Neural cell (in vitro differentiated cells): ENCODE data around the gene MCCD1. TPM values are rescaled to one million over a fixed set of nuclear protein-coding genes. Genes with fewer than 3 reads are reported as not detected.

ENCODE experiments used
- H2AFZ ChIP-seq: fragments of 200-600, 300-800 bp; sonication (generic), shearing (Covaris generic); 2 replicates; pipeline ENCODE4 v1.6.0; 2014; ENCODE audit warnings: low read depth, mild to moderate bottlenecking, antibody characterized with exemption, low read length, moderate library complexity
- H3F3A ChIP-seq: fragments of 200-600 bp; shearing (Covaris generic); 2 replicates; pipeline ENCODE4 v1.6.1; 2016; ENCODE audit warnings: mild to moderate bottlenecking, moderate library complexity, mixed read lengths, antibody characterized with exemption, low read length; ENCODE audit not compliant: insufficient read depth, poor library complexity, severe bottlenecking
- H3K27ac ChIP-seq: fragments of 200-600, 300-800 bp; sonication (generic), shearing (Covaris generic); 2 replicates; pipeline ENCODE4 v1.5.1; 2014; ENCODE audit warnings: mild to moderate bottlenecking, low read length, moderate library complexity
- H3K27me3 ChIP-seq: fragments of 300-800, 200-600 bp; sonication (generic), shearing (Covaris generic); 2 replicates; pipeline ENCODE4 v1.6.0; 2014; ENCODE audit warnings: mild to moderate bottlenecking, low read depth, low read length, moderate library complexity; ENCODE audit not compliant: insufficient read depth
- H3K36me3 ChIP-seq: fragments of 300-800, 200-600 bp; sonication (generic), shearing (Covaris generic); 2 replicates; pipeline ENCODE4 v1.5.1; 2014; ENCODE audit warnings: mild to moderate bottlenecking, antibody characterized with exemption, low read length, moderate library complexity; ENCODE audit not compliant: insufficient read depth
- H3K4me2 ChIP-seq: fragments of 300-800, 200-600 bp; sonication (generic), shearing (Covaris generic); 2 replicates; pipeline ENCODE4 v1.6.0; 2014; ENCODE audit warnings: mild to moderate bottlenecking, low read length
- H3K4me3 ChIP-seq: fragments of 300-800, 200-600 bp; sonication (generic), shearing (Covaris generic); 2 replicates; pipeline ENCODE4 v1.5.1; 2014; ENCODE audit warnings: mild to moderate bottlenecking, low read length, moderate library complexity
- H3K79me2 ChIP-seq: fragments of 200-600 bp; shearing (Covaris generic); replicated peaks from 2 replicates; pipeline ENCODE4 v1.6.0; 2014; ENCODE audit warnings: mild to moderate bottlenecking, low read length, moderate library complexity; ENCODE audit not compliant: insufficient read depth
- H3K9ac ChIP-seq: fragments of 300-800, 200-600 bp; sonication (generic), shearing (Covaris generic); 2 replicates; pipeline ENCODE4 v1.6.1; 2016; ENCODE audit warnings: mild to moderate bottlenecking, low read length, mixed read lengths
- H3K9me2 ChIP-seq: fragments of 200-600 bp; shearing (Covaris generic); 2 replicates; pipeline ENCODE4 v1.6.1; 2016; ENCODE audit warnings: mild to moderate bottlenecking, low read length, mixed read lengths; ENCODE audit not compliant: insufficient read depth
- H3K9me3 ChIP-seq: fragments of 200-600, 300-800 bp; sonication (generic), shearing (Covaris generic); 2 replicates; pipeline ENCODE4 v1.6.1; 2016; ENCODE audit warnings: mild to moderate bottlenecking, mixed run types, low read length, moderate library complexity, mixed read lengths
- H4K20me1 ChIP-seq: fragments of 200-600 bp; shearing (Covaris generic); 2 replicates; pipeline ENCODE4 v1.6.1; 2016; ENCODE audit warnings: mild to moderate bottlenecking, mixed run types; ENCODE audit not compliant: insufficient read depth
- EP300 ChIP-seq: fragments of 450-650 bp; conservative IDR thresholded peaks from 2 replicates; pipeline ENCODE4 v1.6.1; 2014; ENCODE audit warnings: antibody characterized with exemption, mild to moderate bottlenecking, moderate library complexity; ENCODE audit not compliant: poor library complexity, severe bottlenecking
- EZH2 ChIP-seq: fragments of 200-600, 300-800 bp; shearing (Covaris generic), sonication (generic); IDR thresholded peaks from 2 replicates; pipeline ENCODE4 v1.6.1; 2014; ENCODE audit warnings: antibody characterized with exemption, low read length, borderline replicate concordance, mild to moderate bottlenecking; ENCODE audit not compliant: insufficient read depth, poor library complexity, severe bottlenecking
- MXI1 ChIP-seq: fragments of 450-650 bp; conservative IDR thresholded peaks from 2 replicates; pipeline ENCODE4 v1.6.1; 2014; ENCODE audit warnings: antibody characterized with exemption, mild to moderate bottlenecking; ENCODE audit not compliant: poor library complexity, severe bottlenecking
- POLR2AphosphoS5 ChIP-seq: IDR thresholded peaks from 2 replicates; pipeline ENCODE4 v1.6.1; 2012
- RAD21 ChIP-seq: fragments of 450-650 bp; conservative IDR thresholded peaks from 2 replicates; pipeline ENCODE4 v1.6.1; 2014; ENCODE audit warnings: antibody characterized with exemption, mild to moderate bottlenecking, moderate library complexity
- SMC3 ChIP-seq: fragments of 450-650 bp; conservative IDR thresholded peaks from 2 replicates; pipeline ENCODE4 v1.6.1; 2014; ENCODE audit warnings: antibody characterized with exemption, mild to moderate bottlenecking, moderate library complexity; ENCODE audit not compliant: poor library complexity
- TAF1 ChIP-seq: IDR thresholded peaks from 2 replicates; pipeline ENCODE4 v1.6.1; 2012; ENCODE audit warnings: low read depth
- polyA plus RNA-seq: library from polyadenylated mRNA; depleted of rRNA; stranded (reverse); fragments of >200 nt; gene quantifications from 2 replicates; pipeline ENCODE4 v1.2.3, GENCODE V29; 2014
- TF ChIP-seq, protein P1 (sequence below): IDR thresholded peaks from 2 replicates; pipeline ENCODE4 v1.6.1; 2012; ENCODE audit warnings: borderline replicate concordance
- TF ChIP-seq, protein P2 (sequence below): fragments of 450-650 bp; IDR thresholded peaks from 2 replicates; pipeline ENCODE4 v1.5.1; 2014; ENCODE audit warnings: antibody characterized with exemption, mild to moderate bottlenecking, moderate library complexity; ENCODE audit not compliant: poor library complexity, severe bottlenecking

The MCCD1 gene
- polyA plus RNA-seq, 1 donor from 2014 or later: not detected

DNA sequence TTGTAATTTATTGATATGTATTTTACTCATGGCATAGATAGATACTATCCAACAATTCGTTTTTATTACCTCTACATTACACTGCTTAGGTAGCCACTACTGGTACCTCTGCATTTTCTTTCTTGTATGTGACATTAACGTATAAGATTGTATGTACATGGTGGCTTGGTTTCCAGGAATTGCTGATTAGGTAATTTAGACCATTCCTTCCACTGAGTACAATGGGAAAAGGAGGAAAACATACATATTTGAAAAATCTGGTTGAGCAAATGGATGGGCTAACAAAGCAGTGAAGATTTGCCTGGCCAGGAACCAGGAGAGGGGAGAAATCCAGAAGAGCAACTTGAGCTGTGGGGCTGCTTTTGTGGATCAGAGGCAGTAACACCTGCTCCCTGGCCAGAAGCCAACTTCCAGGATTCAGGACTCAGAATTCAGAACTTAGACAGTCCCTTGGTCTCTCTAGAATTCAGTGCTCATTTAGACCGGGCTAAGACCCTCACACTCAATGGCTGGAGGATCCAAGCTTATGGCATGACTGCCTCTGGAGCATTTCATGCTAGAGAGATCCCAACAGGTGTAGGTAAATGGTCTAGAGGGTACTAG is 48.7 kb upstream of the MCCD1 start:
- Histone ChIP-seq H3K4me3 (no peak overlapping the region), H4K20me1 (no peaks in the 10 kb centered on the region), H3K9ac (no peak overlapping the region), H3K9me2 (no peaks in the 10 kb centered on the region), H3K9me3 (no peaks in the 10 kb centered on the region), H3K79me2 (no peaks in the 10 kb centered on the region), H3K27ac (no peak overlapping the region), H2AFZ (no peak overlapping the region), H3F3A (no peaks in the 10 kb centered on the region), H3K27me3 (no peaks in the 10 kb centered on the region), H3K4me2 (no peak overlapping the region), H3K36me3 (no peaks in the 10 kb centered on the region)
- TF ChIP-seq EZH2 (no peak), EP300 (no peak), RAD21 (no peak), POLR2AphosphoS5 (no peak), SMC3 (no peak), MXI1 (no peak), TAF1 (no peak)
- TF ChIP-seq, protein P1, sequence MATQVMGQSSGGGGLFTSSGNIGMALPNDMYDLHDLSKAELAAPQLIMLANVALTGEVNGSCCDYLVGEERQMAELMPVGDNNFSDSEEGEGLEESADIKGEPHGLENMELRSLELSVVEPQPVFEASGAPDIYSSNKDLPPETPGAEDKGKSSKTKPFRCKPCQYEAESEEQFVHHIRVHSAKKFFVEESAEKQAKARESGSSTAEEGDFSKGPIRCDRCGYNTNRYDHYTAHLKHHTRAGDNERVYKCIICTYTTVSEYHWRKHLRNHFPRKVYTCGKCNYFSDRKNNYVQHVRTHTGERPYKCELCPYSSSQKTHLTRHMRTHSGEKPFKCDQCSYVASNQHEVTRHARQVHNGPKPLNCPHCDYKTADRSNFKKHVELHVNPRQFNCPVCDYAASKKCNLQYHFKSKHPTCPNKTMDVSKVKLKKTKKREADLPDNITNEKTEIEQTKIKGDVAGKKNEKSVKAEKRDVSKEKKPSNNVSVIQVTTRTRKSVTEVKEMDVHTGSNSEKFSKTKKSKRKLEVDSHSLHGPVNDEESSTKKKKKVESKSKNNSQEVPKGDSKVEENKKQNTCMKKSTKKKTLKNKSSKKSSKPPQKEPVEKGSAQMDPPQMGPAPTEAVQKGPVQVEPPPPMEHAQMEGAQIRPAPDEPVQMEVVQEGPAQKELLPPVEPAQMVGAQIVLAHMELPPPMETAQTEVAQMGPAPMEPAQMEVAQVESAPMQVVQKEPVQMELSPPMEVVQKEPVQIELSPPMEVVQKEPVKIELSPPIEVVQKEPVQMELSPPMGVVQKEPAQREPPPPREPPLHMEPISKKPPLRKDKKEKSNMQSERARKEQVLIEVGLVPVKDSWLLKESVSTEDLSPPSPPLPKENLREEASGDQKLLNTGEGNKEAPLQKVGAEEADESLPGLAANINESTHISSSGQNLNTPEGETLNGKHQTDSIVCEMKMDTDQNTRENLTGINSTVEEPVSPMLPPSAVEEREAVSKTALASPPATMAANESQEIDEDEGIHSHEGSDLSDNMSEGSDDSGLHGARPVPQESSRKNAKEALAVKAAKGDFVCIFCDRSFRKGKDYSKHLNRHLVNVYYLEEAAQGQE: no peak
- TF ChIP-seq, protein P2, sequence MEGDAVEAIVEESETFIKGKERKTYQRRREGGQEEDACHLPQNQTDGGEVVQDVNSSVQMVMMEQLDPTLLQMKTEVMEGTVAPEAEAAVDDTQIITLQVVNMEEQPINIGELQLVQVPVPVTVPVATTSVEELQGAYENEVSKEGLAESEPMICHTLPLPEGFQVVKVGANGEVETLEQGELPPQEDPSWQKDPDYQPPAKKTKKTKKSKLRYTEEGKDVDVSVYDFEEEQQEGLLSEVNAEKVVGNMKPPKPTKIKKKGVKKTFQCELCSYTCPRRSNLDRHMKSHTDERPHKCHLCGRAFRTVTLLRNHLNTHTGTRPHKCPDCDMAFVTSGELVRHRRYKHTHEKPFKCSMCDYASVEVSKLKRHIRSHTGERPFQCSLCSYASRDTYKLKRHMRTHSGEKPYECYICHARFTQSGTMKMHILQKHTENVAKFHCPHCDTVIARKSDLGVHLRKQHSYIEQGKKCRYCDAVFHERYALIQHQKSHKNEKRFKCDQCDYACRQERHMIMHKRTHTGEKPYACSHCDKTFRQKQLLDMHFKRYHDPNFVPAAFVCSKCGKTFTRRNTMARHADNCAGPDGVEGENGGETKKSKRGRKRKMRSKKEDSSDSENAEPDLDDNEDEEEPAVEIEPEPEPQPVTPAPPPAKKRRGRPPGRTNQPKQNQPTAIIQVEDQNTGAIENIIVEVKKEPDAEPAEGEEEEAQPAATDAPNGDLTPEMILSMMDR: no peak

DNA sequence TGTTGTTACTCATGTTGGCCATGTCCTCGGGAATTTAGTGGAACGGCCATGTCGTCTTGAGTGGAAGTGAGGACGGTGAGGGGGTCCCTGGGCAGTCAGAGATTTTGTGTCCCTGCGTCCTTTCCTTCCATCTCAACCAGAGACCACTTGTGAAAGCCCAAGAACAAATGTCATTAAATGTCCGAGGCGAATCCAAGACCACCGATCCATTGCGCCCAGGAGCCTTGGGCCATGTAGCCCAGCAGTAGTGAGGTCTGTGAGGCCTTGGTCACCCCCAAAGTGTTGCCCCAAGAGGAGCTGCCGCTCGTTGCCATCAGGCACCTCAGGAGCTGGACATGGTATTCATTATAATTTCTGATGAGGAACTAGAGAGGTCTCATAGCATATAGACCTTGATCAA is 48.2 kb upstream of the MCCD1 start:
- no peak overlapping the region for H3K4me2 ChIP-seq
- no peaks in the 10 kb centered on the region for H3K79me2 ChIP-seq
- H3K4me3 ChIP-seq: no peak overlapping the region
- H3K9ac ChIP-seq: no peak overlapping the region
- H4K20me1 ChIP-seq: no peaks in the 10 kb centered on the region
- no peaks in the 10 kb centered on the region for H3K27me3 ChIP-seq
- H3K9me3 ChIP-seq: no peaks in the 10 kb centered on the region
- H3K27ac ChIP-seq: no peak overlapping the region
- no peaks in the 10 kb centered on the region for H3K9me2 ChIP-seq
- no peaks in the 10 kb centered on the region for H3K36me3 ChIP-seq
- no peaks in the 10 kb centered on the region for H3F3A ChIP-seq
- TF ChIP-seq RAD21 (no peak), EP300 (no peak), TAF1 (no peak), SMC3 (no peak), EZH2 (no peak)
- TF ChIP-seq, protein P2: no peak
- H2AFZ ChIP-seq: no peak overlapping the region
